ENCODE data around the gene PALLD.

Gene PALLD

DNA sequence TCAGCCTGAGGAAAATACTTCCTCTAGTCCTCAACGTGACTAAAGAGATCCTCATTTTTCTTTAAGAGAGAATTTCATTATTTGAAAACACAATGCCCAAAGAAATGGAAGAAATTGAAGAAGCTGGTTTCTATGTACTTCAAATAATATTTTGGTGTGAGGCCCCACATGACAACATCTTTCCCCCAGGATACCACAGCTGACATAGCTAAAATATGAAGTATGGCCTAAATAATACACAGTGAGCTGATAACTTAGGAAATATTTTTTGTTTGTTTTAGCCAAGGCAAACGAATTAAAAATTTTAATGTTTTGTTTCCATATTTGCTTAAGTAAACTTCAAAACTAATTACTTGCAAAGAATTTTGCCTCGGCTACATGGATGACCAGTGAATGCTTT is 364.0 kb downstream of the PALLD start:
- H3K4me1 ChIP-seq (ENCODE audit: low read length): peaks cover 11% of the 10 kb centered on the region
- H3K4me2 ChIP-seq (ENCODE audit: low read depth, low read length): no peak overlapping the region
- H3K36me3 ChIP-seq (replicated peaks; ENCODE audit: insufficient read depth, low read length): no peaks in the 10 kb centered on the region
- H3K9me2 ChIP-seq (replicated peaks; ENCODE audit: insufficient read depth, low read length): no peaks in the 10 kb centered on the region
- H3K27ac ChIP-seq (ENCODE audit: low read length): no peak overlapping the region
- H2AFZ ChIP-seq (ENCODE audit: low read length): no peak overlapping the region
- DNase-seq: no peak
- H3K4me3 ChIP-seq (ENCODE audit: low read length): no peak overlapping the region
- H3K9ac ChIP-seq (ENCODE audit: low read length): no peak overlapping the region
- TF ChIP-seq, protein P1, sequence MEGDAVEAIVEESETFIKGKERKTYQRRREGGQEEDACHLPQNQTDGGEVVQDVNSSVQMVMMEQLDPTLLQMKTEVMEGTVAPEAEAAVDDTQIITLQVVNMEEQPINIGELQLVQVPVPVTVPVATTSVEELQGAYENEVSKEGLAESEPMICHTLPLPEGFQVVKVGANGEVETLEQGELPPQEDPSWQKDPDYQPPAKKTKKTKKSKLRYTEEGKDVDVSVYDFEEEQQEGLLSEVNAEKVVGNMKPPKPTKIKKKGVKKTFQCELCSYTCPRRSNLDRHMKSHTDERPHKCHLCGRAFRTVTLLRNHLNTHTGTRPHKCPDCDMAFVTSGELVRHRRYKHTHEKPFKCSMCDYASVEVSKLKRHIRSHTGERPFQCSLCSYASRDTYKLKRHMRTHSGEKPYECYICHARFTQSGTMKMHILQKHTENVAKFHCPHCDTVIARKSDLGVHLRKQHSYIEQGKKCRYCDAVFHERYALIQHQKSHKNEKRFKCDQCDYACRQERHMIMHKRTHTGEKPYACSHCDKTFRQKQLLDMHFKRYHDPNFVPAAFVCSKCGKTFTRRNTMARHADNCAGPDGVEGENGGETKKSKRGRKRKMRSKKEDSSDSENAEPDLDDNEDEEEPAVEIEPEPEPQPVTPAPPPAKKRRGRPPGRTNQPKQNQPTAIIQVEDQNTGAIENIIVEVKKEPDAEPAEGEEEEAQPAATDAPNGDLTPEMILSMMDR (IDR thresholded peaks at IDR 0.05; ENCODE audit: low read length): no peak
- TF ChIP-seq EZH2phosphoT487 (IDR thresholded peaks at IDR 0.05; ENCODE audit: low read length): no peak
- no peak for TF ChIP-seq EZH2 (optimal IDR thresholded peaks at IDR 0.05; ENCODE audit: low read depth, low read length)
- no peaks in the 10 kb centered on the region for H3K79me2 ChIP-seq (ENCODE audit: low read length)
- no peaks in the 10 kb centered on the region for H3F3A ChIP-seq (ENCODE audit: insufficient read depth, low read length)
- H4K20me1 ChIP-seq (ENCODE audit: insufficient read depth, low read length): no peaks in the 10 kb centered on the region
- H3K9me3 ChIP-seq (replicated peaks; ENCODE audit: insufficient read depth, low read length): no peaks in the 10 kb centered on the region
- no peaks in the 10 kb centered on the region for H3K27me3 ChIP-seq (replicated peaks; ENCODE audit: insufficient read depth, low read length)

DNA sequence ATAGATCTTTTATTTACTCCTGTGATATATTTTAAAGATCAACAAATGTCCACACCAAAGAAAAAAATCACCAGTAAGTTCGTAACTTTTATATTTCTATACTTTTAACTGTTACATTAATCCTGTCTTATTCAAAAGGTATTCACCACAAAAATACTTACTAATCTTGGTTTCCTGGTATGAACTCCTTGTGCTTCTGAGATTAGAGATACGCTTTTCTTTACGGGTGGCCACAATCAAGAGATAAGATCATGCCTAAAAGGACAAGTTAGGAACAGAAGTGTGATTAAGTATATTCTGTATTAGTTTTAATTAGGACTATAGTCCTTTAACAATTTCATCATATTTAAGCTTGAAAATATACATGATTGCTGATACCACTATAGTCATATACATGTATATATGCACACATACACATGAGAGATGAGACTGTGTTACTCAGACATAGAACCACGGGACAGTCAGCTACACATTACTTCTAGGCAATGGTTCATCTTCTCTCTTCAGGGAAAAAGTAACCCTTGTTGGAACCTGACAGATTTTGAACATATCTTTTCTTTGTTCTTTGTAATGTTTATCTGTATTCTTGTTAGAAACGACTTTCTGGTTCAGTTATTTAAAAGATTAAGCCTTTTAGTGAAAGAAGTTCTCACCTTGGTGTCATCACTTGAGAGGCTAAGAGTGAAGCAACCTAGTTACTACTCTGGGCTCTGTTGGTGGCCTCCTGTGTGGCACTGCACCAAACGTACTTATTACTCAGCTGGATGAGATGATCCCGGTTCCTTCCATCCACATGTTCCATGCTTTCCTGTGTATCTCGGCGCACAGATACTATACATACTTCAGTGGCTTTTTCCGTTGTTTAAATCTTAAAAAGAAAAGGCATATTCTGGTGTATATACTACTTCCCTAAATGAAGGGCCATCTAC is 367.1 kb downstream of the PALLD start:
- no peak overlapping the region for H3K4me2 ChIP-seq (ENCODE audit: low read depth, low read length)

DNA sequence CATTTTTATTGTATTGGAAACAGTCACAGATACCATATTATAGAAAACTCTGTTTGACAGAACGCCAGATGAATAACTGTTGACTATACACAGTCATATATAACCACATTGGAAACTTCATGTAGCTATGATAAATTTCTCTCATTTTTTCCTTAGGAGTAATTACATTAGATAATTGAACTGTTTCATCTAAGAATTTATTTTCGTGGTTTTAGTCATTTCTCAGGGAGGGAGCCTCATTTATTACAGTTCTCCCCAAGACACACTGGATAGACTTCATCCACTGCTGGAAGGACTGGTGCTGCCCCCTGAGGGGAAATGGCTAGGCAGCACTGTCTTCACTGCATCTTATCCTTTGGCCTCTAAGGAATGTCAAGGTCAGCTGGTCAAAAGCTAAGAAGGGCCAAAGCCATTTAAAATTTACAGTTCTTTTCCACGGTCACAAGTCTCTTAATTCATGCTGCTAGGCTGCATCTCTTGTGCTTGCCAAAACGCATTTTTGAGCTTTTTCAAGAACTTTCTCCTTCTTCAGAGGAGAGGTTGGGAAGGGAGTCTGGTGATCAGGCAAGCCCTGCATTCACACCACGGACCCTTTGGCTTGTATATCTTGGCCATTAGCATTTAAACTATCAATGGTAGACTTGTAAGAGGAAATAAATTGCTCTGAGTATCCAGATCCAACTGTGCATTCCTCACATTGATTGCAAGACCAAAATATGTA is 368.1 kb downstream of the PALLD start:
- Histone ChIP-seq H3K4me3 (ENCODE audit: low read length) (no peak overlapping the region), H3K9me3 (replicated peaks; ENCODE audit: insufficient read depth, low read length) (no peaks in the 10 kb centered on the region), H3K27ac (ENCODE audit: low read length) (no peak overlapping the region), H3K4me1 (ENCODE audit: low read length) (no peaks in the 10 kb centered on the region), H3K79me2 (ENCODE audit: low read length) (no peaks in the 10 kb centered on the region), H3F3A (ENCODE audit: insufficient read depth, low read length) (no peaks in the 10 kb centered on the region), H3K36me3 (replicated peaks; ENCODE audit: insufficient read depth, low read length) (no peaks in the 10 kb centered on the region), H2AFZ (ENCODE audit: low read length) (no peak overlapping the region), H3K4me2 (ENCODE audit: low read depth, low read length) (no peak overlapping the region), H4K20me1 (ENCODE audit: insufficient read depth, low read length) (no peaks in the 10 kb centered on the region), H3K9ac (ENCODE audit: low read length) (no peak overlapping the region), H3K9me2 (replicated peaks; ENCODE audit: insufficient read depth, low read length) (no peaks in the 10 kb centered on the region), H3K27me3 (replicated peaks; ENCODE audit: insufficient read depth, low read length) (no peaks in the 10 kb centered on the region)
- DNase-seq: no peak
- TF ChIP-seq EZH2phosphoT487 (IDR thresholded peaks at IDR 0.05; ENCODE audit: low read length) (no peak), EZH2 (optimal IDR thresholded peaks at IDR 0.05; ENCODE audit: low read depth, low read length) (no peak)
- TF ChIP-seq, protein P1 (IDR thresholded peaks at IDR 0.05; ENCODE audit: low read length): no peak

More for the DNA sequence above, 367.1 kb downstream of the PALLD start:
- no peaks in the 10 kb centered on the region for H3F3A ChIP-seq (ENCODE audit: insufficient read depth, low read length)
- no peak overlapping the region for H2AFZ ChIP-seq (ENCODE audit: low read length)
- H3K4me1 ChIP-seq (ENCODE audit: low read length): no peaks in the 10 kb centered on the region
- no peaks in the 10 kb centered on the region for H3K79me2 ChIP-seq (ENCODE audit: low read length)
- H3K9me2 ChIP-seq (replicated peaks; ENCODE audit: insufficient read depth, low read length): no peaks in the 10 kb centered on the region
- TF ChIP-seq EZH2phosphoT487 (IDR thresholded peaks at IDR 0.05; ENCODE audit: low read length): no peak
- no peak for TF ChIP-seq EZH2 (optimal IDR thresholded peaks at IDR 0.05; ENCODE audit: low read depth, low read length)
- TF ChIP-seq, protein P1 (IDR thresholded peaks at IDR 0.05; ENCODE audit: low read length): no peak
- no peaks in the 10 kb centered on the region for H4K20me1 ChIP-seq (ENCODE audit: insufficient read depth, low read length)
- no peak for DNase-seq
- H3K4me3 ChIP-seq (ENCODE audit: low read length): no peak overlapping the region
- H3K27ac ChIP-seq (ENCODE audit: low read length): no peak overlapping the region
- no peaks in the 10 kb centered on the region for H3K27me3 ChIP-seq (replicated peaks; ENCODE audit: insufficient read depth, low read length)
- H3K9ac ChIP-seq (ENCODE audit: low read length): no peak overlapping the region
- no peaks in the 10 kb centered on the region for H3K9me3 ChIP-seq (replicated peaks; ENCODE audit: insufficient read depth, low read length)
- H3K36me3 ChIP-seq (replicated peaks; ENCODE audit: insufficient read depth, low read length): no peaks in the 10 kb centered on the region
